Stomach smooth muscle (tissue), 2 donors: ENCODE results near the gene CTXND1.

ENCODE experiments used
- H3K27ac ChIP-seq: one replicate; pipeline ENCODE4 v1.7.0; 2013; ENCODE audit warnings: mild to moderate bottlenecking, low read length, inconsistent platforms
- H3K27me3 ChIP-seq, 2 donors: one replicate each; pipeline ENCODE4 v1.7.0; 2013; ENCODE audit warnings: low read length in 2 of 2; ENCODE audit not compliant: insufficient read depth in 2 of 2, control insufficient read depth in 1 of 2
- H3K36me3 ChIP-seq, 2 donors: one replicate each; pipeline ENCODE4 v1.7.0; 2013; ENCODE audit warnings: low read length in 2 of 2; ENCODE audit not compliant: control insufficient read depth in 2 of 2, insufficient read depth in 2 of 2
- H3K4me1 ChIP-seq: one replicate; pipeline ENCODE4 v1.7.0; 2013; ENCODE audit warnings: low read length; ENCODE audit not compliant: control insufficient read depth, insufficient read depth
- H3K4me3 ChIP-seq, 2 donors: one replicate each; pipeline ENCODE4 v1.7.0; 2013; ENCODE audit warnings: low read length in 2 of 2
- H3K9ac ChIP-seq, 2 donors: one replicate each; pipeline ENCODE4 v1.7.0; 2013; ENCODE audit warnings: low read length in 2 of 2, mild to moderate bottlenecking in 1 of 2
- H3K9me3 ChIP-seq, 2 donors: one replicate each; pipeline ENCODE4 v1.7.0; 2013; ENCODE audit warnings: low read length in 2 of 2; ENCODE audit not compliant: control insufficient read depth in 2 of 2
- donor health status: healthy.
- donor health status: Pancreatic carcinoma.

Gene CTXND1

GRCh38 chr15:80210611-80211573 is 41.1 kb downstream of the CTXND1 start:
- no peak overlapping the region for H3K27ac ChIP-seq
- H3K36me3 ChIP-seq = no peaks in the 10 kb centered on the region
- H3K4me1 ChIP-seq = no peaks in the 10 kb centered on the region
- peaks cover 3 to 4% of the 10 kb centered on the region in 2 donors for H3K9me3 ChIP-seq
- H3K4me3 ChIP-seq = no peak overlapping the region
- H3K27me3 ChIP-seq = peaks cover 3 to 6% of the 10 kb centered on the region in 2 donors
- H3K9ac ChIP-seq = no peak overlapping the region

DNA sequence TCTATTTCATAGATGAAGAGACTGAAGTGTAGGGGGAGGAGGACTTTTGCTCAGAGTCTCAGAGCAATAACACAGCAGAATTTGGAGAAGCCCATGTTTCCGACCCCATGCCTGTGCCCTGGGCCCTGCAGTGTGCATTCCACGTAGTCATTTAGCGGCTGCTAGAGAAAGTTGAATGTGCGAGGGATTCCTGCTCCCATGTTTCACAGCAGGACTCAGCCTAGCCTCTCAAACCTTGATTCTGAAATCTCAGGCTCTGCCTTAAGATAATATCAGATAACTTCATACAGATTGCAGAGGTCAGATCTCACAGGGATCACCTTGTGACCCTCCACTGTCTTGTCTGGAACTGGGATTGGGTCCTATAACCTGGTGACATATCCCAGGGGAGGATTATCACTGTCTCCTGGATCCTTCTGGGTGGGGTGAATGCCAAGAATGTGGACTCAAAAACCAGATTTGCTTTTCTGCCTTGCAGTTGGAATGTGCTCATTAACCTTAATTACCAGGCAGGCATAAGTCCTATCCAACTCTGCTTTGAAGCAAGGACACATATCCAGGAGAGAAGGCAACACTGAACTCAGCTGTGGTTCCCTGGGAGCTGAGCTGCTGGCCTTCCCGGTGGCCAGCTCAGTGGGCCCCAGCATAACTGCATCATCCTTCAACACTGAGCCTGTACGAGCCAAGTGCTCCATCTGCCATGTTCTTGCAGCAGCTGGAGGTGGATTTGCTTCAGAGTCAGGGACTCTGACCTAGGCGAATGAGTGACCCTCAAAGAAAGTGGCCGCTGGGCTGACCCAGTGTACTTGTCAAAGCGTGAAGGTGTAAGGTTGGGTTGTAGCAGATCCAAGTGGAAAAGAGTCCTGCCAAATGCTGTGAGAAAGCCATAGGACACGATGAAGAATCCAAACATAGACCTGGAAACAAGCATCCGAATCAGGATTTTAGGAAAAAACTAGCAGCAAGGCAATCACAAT is 43.0 kb downstream of the CTXND1 start:
- no peak overlapping the region for H3K4me3 ChIP-seq
- no peaks in the 10 kb centered on the region for H3K36me3 ChIP-seq
- peaks cover 3 to 4% of the 10 kb centered on the region in 2 donors for H3K9me3 ChIP-seq
- no peaks in the 10 kb centered on the region for H3K4me1 ChIP-seq
- H3K27me3 ChIP-seq = peaks cover 3 to 6% of the 10 kb centered on the region in 2 donors
- no peak overlapping the region for H3K27ac ChIP-seq
- H3K9ac ChIP-seq = no peak overlapping the region

DNA sequence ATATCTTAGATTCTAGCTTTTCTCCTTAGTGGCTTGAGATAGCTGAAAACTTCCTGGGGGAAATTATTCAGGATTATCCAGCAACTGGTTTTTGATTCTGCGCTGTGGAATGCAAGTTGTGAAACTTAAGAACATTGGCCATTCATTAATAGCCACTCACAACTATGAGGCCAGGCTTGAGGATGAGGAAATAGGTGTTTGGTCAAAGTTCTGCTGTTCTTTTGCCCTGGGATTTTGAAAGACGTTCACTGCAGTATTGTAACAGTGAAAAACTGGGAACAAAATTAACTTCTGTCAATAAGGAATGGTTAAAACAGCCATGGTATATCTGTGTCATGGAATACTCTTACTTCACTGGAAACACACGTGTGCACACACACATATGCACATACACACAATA is 44.1 kb downstream of the CTXND1 start:
- Histone ChIP-seq H3K27ac (no peak overlapping the region), H3K4me3 (no peak overlapping the region), H3K36me3 (no peaks in the 10 kb centered on the region), H3K9ac (no peak overlapping the region), H3K27me3 (peaks cover 3 to 6% of the 10 kb centered on the region in 2 donors), H3K9me3 (no peaks in the 10 kb centered on the region), H3K4me1 (no peaks in the 10 kb centered on the region)

DNA sequence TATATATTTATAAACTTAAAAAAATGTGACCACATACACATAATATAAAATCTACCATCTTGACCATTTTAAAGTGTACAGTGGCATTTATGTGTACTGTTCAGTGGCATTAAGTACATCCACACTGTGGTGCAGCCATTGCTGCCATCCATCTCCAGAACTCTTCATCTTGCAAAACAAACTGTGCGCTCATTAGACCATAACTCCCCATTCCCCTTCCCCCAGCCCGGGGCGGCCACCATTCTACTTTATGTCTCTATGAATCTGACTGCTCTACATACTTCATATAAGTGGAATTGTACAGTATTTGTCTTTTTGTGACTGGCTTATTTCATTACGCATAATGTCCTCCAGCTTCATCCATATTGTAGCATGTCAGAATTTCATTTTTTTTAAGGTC is 47.8 kb downstream of the CTXND1 start:
- no peaks in the 10 kb centered on the region for H3K36me3 ChIP-seq
- no peaks in the 10 kb centered on the region for H3K4me1 ChIP-seq
- H3K27me3 ChIP-seq = peaks cover 3 to 8% of the 10 kb centered on the region in 2 donors
- H3K4me3 ChIP-seq = no peak overlapping the region
- no peak overlapping the region for H3K27ac ChIP-seq
- no peaks in the 10 kb centered on the region for H3K9me3 ChIP-seq
- H3K9ac ChIP-seq = no peak overlapping the region

DNA sequence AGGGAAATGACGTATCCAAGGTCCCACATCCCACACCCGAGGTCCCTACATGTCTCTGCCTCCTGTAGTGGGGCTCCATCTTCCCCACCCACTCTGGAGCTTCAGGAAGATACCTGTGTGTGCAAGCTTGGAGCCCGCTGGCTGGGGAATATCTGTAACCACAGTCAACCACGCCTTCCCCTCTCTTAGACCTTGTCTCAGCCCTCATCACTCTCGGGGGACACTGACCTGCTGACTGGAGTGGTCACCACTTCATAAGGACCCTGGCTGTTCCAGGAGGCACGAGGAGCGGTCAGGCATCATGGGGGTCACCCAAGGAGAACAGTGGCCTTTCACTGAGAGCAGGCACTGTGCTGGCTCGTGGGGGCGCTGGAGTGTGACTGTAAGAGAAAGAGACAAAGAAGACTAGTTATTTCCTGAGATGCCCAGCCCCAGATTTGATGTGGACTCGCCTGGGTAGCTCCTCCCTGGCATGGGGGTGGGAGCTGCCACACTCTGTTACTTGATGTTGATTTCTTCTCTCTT is 48.6 kb downstream of the CTXND1 start:
- Histone ChIP-seq H3K9ac (no peak overlapping the region), H3K4me3 (no peak overlapping the region), H3K4me1 (no peaks in the 10 kb centered on the region), H3K9me3 (no peaks in the 10 kb centered on the region), H3K27me3 (peaks cover 3 to 6% of the 10 kb centered on the region in 2 donors), H3K27ac (no peak overlapping the region), H3K36me3 (no peaks in the 10 kb centered on the region)

- no peaks in the 10 kb centered on the region for H3K36me3 ChIP-seq
- no peaks in the 10 kb centered on the region for H3K9me3 ChIP-seq
- no peaks in the 10 kb centered on the region for H3K4me1 ChIP-seq
- H3K27me3 ChIP-seq = peaks cover 3 to 6% of the 10 kb centered on the region in 2 donors
- H3K9ac ChIP-seq = no peak overlapping the region
- H3K27ac ChIP-seq = no peak overlapping the region
- no peak overlapping the region for H3K4me3 ChIP-seq
Measured at GRCh38 chr15:80202641-80203360, 49.2 kb downstream of the CTXND1 start.

- Histone ChIP-seq H3K9me3 (no peaks in the 10 kb centered on the region), H3K36me3 (no peaks in the 10 kb centered on the region), H3K4me3 (no peak overlapping the region), H3K27me3 (peaks cover 3 to 6% of the 10 kb centered on the region in 2 donors), H3K9ac (no peak overlapping the region), H3K27ac (no peak overlapping the region), H3K4me1 (no peaks in the 10 kb centered on the region)
Measured at GRCh38 chr15:80202016-80202315, 50.0 kb downstream of the CTXND1 start.

GRCh38 chr15:80201256-80202015 is 50.6 kb downstream of the CTXND1 start:
- Histone ChIP-seq H3K36me3 (no peaks in the 10 kb centered on the region), H3K9me3 (no peaks in the 10 kb centered on the region), H3K27me3 (peaks cover 0 to 7% of the 10 kb centered on the region in 2 donors), H3K9ac (no peak overlapping the region), H3K4me3 (no peak overlapping the region), H3K27ac (no peak overlapping the region), H3K4me1 (no peaks in the 10 kb centered on the region)

DNA sequence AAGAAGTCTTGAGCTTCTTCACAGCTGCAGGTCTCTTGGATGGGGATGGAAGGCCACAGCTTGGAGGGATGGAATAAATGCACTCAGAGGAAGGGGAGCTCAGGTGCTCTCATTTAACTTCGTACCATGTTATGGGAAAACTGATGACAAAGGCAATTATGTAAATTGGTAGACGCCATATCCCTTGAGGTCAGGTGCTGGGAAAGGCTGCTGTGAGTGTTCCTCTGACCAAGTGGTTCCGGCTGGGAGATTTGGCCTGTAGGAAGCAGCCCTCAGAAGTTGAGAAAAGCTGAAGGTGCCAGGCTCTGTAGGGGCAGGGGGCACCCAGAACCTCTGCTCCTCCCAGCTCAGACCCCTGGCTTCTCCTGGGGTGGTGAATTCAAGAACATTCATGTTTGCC is 52.1 kb downstream of the CTXND1 start:
- no peaks in the 10 kb centered on the region for H3K9me3 ChIP-seq
- no peak overlapping the region for H3K9ac ChIP-seq
- peaks cover 0 to 7% of the 10 kb centered on the region in 2 donors for H3K27me3 ChIP-seq
- H3K27ac ChIP-seq = no peak overlapping the region
- no peaks in the 10 kb centered on the region for H3K36me3 ChIP-seq
- no peaks in the 10 kb centered on the region for H3K4me1 ChIP-seq
- H3K4me3 ChIP-seq = no peak overlapping the region
